HG03457 (cell line): Measurements from ENCODE around the gene FKBP6.
"Not testable (repeated sequence)": the region's sequence is repeated elsewhere in the genome, so short reads cannot be mapped to it uniquely, and the experiment has no call there.

Experiments used
- ATAC-seq: cut with Tn5 transposase; IDR thresholded peaks from one replicate; pipeline ENCODE4 v1.9.1; 2021; ENCODE audit warnings: moderate number of reproducible peaks; ENCODE audit not compliant: unreplicated experiment

Gene FKBP6

DNA sequence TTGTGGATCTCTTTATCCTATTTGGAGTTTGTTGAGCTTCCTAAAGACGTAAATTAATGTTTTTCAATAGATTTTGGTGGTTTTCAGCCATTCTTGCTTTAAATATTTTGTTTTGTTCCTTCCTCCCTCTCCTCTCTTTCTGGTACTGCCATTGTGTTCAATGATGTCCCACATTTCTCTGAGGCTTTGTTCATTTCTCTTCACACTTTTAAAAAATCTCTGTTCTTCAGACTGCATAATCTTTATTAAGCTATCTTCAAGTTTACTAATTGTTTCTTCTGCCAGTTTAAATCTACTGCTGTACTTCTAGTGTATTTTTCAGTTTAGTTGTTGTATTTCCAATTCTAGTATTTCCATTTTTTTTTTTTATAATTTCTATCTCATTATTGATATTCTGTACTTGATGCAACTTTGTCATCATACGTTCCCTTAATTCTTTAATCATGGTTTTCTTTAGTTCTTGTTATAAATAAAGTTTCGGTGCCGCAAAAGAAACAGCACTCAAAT lies 60.0 kb downstream of the FKBP6 start:
- ATAC-seq: no peak

DNA sequence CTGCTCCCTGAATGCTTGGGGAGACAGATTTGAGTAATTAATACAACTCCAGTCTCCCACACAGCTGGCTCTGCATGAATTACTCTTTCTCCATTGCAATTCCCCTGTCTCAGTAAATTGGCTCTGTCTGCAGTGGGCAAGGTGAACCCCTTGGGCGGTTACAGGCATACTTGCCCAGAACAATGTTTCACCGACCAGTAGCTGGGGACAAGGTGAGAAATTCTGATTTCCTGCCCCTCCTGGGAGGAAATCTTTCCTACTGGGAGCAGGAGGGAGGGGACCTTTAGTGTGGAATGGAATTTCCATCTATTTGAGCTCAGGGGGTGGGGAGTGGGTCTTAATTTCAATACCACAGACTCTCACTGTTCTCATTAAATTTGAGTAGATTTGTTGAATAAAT lies 63.4 kb downstream of the FKBP6 start:
- ATAC-seq: no peak

DNA sequence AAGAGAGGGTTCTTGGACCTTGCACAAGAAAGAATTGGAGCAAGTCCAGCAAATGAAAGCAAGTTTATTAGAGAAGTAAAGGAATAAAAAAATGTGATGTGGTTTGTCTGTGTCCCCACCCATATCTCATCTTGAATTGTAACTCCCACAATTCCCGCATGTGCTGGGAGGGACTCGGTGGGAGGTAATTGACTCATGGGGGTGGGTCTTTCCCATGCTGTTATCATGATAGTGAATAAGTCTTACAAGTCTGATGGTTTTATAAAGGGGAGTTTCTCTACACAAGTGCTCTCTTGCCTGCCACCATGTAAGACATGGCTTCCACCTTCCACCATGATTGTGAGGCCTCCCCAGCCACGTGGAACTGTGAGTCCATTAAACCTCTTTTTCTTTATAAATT lies 66.5 kb downstream of the FKBP6 start:
- no peak for ATAC-seq

DNA sequence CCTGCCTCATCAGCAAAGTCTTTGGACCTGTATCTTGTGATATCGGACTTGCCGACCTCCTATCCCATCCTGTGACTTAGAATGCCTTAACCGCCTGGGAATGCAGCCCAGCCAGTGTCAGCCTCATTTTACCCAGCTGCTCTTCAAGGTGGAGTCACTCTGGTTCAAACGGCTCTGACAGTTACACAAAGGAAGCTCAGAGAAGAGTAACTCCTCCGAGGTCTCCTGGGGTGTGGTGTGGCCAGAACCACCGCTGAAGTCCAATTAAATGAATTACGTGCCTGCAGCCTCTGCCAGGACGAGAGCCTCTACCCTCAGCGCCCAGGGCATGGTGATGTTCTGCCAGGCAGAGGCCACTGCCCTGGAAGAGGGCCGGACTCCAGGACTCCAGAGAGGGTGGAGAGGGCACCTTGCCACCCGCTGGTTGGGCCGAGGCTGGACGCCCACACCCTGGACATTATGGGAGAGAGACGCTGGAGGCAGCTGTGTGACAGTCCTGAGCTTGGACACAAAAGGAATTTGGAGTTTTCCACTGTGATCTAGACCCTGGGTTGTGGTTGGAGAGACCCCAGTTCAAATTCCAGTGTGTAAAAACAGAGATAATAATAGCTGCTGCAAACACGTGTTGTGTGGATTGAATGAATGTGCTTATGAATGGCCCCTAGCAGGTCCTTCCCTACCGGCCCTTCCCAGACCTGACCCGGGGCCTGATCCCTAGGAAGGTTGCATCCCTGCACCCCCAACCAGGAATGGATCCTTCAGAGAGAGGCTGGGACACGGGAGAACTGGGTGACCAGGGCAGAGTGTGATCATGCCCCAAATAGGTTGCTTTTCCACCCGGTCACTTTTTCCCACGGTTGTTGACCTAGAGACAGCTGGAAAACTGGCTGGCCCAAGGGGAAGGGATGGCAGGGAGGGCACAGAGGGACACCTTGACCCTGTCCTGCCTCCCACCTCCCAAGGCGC lies 67.9 kb downstream of the FKBP6 start:
- no peak for ATAC-seq

DNA sequence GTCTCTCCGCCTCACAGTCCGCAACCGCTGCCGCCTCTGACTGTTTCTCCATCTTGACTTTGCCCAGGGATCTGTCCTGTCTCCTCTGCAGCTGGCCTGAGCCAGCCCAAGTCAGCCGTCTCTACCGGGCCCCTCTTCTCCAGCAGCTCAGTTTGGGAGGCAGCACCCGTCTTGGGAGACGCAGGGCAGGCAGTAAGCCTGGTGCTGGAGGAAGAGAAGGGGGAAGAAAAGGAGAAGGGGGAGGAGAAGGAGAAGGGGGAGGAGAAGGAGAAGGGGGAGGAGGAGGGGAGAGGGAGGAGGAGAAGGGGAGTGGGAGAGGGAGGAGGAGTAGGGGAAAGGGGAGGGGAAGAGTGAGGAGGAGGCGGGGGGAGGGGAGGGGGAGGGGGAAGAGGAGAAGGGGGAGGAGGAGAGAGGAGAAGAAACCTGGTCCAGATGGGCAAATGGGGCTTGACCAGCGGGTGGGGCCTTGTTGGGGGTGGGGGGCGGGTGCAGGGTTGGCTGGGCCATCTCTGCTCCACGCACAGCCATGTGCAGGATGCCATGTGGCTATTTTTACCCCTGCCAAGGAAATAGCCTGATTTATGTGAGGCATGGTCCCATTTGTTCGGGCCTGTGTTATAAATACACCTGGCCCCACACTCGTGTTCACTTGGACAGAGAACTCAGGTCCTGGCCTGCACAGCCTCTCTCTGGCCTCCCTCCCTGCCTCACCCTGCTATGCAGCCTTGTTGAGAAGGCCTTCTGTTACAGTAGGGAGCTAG lies 69.7 kb downstream of the FKBP6 start:
- ATAC-seq: no peak

DNA sequence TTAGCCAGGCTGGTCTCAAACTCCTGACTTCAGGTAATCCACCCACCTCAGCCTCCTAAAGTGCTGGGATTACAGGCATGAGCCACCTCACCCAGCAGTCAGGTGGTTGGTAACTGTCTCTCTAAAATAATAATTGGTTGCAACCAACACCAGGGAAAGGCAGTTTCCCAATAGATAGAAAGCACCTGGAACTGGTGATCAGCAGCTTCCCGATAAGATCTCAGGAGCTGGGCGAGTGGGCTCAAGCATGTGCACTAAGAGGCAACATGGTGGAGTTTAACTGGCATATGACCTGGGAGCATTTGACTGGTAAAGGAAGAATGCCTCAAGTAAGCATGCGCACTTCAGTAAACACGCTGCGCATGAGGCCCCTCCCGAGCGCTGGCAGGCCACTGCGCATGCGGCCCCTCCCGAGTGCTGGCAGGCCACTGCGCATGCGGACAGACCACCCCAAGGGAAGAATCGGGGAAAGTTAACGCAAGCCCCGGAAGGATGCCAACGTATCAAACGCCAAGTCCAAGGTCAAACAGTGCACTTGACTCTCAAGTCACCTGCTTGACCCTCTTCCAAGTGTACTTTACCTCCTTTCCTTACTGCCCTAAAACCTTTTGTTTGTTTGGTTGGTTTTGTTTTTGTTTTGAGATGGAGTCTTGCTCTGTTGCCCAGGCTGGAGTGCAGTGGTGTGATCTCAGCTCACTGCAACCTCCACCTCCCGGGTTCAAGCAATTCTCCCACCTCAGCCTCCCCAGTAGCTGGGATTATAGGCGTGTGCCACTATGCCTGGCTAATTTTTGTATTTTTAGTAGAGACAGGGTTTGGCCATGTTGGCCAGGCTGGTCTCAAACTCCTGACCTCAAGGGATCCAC lies 71.5 kb downstream of the FKBP6 start:
- ATAC-seq: not testable (repeated sequence)

DNA sequence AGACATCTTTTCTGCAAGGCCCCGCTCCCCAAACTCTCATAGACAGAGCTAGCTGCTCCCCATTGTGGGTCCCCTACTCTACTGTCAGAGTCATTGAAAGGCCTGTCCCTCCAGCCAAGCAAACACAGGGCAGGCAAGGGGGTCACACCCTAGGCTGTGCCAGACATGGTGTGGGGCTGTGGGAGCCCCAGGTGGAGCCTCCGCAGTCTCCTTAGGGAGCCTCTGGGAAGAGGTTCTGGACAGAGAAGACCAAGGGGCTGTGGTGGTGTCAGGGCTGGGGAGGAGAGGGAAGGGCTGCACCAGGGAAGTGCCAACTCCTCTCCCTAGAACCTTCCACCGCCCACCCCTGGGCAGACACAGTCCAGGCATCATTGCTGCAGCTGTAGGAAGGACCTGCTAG lies 76.9 kb downstream of the FKBP6 start:
- ATAC-seq: not testable (repeated sequence)
